AG10803 (cell line): ENCODE data around the gene DDX54.

Experiments
- DNase-seq: peaks from one replicate; pipeline ENCODE4 v3.0.0; 2010; ENCODE audit warnings: low read depth
- H3K4me3 ChIP-seq: 2 replicates; pipeline ENCODE4 v1.5.1; 2011; ENCODE audit warnings: mild to moderate bottlenecking, low read length, control low read depth
- TF ChIP-seq, protein P1 (sequence below): conservative IDR thresholded peaks from 2 replicates; pipeline ENCODE4 v1.5.1; 2011; ENCODE audit warnings: mild to moderate bottlenecking, low read length, control low read depth, inconsistent platforms

The DDX54 gene

DNA sequence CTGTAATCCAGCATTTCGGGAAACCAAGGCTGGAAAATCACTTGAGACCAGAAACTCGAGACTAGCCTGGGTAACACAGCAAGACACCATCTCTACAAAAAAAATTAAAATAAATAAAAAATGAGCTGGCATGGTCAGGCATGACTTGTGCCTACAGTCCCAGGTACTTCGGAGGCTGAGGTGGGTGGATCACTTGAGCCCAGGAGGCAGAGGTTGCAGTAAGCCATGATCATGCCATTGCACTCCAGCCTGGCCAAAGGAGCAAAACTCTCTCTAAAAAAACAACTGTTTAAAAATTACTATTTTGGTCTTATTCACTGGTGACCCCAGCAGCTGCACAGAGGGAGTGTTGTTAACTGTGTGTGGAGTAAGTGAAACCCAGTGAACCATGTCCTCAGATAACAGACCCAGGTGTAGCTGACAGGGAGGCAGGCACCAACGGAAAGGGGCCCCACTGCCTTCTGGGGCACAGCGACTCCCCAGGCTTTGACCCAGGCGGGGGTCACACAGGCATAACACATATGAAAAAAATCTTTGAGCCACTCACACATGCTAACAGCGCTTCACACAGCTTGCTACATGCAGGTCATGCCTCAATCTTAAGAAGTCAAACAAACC is 12.1 kb downstream of the DDX54 start:
- no peak for DNase-seq
- TF ChIP-seq, protein P1, sequence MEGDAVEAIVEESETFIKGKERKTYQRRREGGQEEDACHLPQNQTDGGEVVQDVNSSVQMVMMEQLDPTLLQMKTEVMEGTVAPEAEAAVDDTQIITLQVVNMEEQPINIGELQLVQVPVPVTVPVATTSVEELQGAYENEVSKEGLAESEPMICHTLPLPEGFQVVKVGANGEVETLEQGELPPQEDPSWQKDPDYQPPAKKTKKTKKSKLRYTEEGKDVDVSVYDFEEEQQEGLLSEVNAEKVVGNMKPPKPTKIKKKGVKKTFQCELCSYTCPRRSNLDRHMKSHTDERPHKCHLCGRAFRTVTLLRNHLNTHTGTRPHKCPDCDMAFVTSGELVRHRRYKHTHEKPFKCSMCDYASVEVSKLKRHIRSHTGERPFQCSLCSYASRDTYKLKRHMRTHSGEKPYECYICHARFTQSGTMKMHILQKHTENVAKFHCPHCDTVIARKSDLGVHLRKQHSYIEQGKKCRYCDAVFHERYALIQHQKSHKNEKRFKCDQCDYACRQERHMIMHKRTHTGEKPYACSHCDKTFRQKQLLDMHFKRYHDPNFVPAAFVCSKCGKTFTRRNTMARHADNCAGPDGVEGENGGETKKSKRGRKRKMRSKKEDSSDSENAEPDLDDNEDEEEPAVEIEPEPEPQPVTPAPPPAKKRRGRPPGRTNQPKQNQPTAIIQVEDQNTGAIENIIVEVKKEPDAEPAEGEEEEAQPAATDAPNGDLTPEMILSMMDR = no peak
- no peak overlapping the region for H3K4me3 ChIP-seq

DNA sequence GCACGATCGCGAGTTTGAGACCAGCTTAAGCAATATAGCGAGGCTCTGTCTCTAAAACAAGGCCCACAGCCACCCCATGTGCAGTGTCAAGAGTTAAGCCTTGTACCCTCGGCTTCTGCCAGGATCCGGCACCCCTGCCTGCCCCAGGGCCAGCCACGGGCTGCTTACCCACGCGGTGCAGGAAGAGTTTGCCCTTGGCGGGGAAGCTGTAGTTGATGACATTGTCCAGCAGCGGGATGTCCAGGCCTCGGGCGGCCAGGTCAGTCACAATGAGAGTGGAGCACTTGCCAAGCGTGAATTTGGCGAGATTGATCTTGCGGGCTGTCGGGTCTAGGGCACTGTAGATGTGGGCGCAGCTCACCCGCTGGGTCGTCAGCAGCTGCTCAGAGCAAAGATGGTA is 13.1 kb downstream of the DDX54 start:
- no peak for DNase-seq
- no peak overlapping the region for H3K4me3 ChIP-seq
- TF ChIP-seq, protein P1 = no peak

DNA sequence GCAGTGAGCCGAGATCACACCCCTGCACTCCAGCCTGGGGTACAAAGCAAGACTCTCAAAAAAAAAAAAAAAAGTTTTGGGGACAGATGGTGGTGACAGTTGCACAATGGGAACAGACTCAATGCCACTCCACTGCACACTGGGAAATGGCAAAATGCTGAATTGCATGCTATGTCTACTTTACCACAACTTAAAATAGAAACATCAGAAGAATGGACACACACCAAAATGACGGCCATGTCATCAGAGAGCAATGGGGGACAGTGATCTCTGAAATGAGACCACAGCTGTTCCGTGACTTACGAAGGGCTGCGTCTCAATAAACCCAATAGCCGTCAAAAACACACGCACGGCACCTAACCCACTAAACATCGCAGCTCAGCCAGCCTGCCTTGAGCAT is 13.7 kb downstream of the DDX54 start:
- no peak overlapping the region for H3K4me3 ChIP-seq
- DNase-seq = no peak
- TF ChIP-seq, protein P1 = no peak

DNA sequence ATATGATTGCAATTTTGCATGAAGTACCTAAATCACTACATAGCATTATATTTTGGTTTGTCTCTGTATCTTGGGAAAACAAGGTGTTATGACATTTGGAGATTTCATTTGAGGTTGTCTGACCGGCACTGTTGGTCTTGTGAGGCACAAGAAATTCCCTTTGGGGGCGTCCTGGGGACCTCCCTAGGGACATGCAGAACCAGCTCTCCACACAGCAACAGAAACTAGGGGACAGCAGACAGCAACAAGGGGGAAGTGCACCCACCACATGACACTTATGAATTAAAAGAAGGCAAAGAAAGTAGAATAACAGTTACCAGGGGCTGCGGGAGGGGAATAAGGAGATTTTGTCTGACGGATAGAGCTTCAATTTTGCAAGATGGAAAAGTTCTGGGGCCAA is 14.4 kb downstream of the DDX54 start:
- DNase-seq = no peak
- TF ChIP-seq, protein P1 = no peak
- no peak overlapping the region for H3K4me3 ChIP-seq

DNA sequence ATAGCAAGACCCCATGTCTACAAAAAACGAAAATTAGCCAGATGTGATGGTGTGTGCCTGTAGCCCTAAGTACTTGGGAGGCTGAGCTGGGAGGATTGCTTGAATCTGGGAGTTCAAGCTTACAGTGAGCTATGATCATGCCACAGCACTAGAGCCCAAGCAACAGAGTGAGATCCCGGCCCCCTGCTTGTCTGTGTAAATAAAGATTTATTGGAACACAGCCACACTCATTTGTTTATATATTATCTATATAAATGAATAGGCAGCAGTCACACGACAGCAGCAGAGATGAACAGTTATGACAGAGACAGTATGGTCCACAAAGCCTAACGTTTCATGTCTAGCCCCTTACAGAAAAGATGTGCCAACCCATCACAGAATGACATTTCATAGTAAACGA is 14.8 kb downstream of the DDX54 start:
- TF ChIP-seq, protein P1 = no peak
- no peak for DNase-seq
- no peak overlapping the region for H3K4me3 ChIP-seq

DNA sequence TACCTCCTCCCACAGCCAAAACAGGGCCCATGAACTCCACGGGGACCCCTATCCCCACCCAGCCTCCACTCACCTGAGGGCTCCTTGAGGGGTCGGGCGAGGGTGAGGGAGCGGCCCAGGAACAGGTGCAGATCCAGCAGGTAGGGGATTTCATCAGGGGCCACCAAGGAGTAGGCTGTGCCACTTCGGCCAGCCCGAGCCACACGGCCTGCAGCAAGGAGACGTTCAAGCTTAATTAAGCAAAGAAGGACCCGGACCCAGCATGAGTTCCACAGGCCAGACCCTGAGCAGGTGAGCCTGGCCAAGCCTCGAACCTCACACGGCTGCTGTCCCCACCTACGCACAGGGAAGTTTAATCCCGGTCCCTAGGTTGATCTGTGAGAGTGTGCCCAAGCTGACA is 15.6 kb downstream of the DDX54 start:
- H3K4me3 ChIP-seq = no peak overlapping the region
- DNase-seq = no peak
- TF ChIP-seq, protein P1 = no peak

DNA sequence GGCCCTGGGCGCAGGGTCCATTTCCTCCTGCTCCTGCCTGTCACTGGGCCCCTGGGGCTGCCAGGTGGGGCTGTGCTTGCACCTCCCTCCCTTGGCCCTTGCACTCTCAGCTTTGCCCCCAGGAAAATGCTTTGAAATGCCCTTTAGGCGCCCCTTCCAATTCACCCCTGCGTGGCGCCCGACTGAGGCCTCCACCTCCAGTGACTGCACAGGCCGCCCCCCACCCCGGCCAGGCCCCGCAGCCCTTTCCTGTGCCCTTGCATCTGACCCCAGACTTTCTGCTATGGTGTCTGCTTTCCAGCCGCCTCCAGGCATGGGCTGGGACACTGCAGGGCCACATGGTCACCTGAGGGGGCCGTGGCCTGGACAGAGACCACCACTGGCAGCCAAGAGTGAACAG is 17.4 kb downstream of the DDX54 start:
- H3K4me3 ChIP-seq = no peak overlapping the region
- no peak for DNase-seq
- TF ChIP-seq, protein P1 = no peak
